Measurements from ENCODE around the gene METTL17. TPM values are rescaled to one million over a fixed set of nuclear protein-coding genes. Genes with fewer than 3 reads are reported as not detected.

Gene METTL17
- total and polyA plus RNA-seq, 2 donors (not counting 1 experiment from before 2014, with no cell fraction given): 28.4 to 47.7 TPM

DNA sequence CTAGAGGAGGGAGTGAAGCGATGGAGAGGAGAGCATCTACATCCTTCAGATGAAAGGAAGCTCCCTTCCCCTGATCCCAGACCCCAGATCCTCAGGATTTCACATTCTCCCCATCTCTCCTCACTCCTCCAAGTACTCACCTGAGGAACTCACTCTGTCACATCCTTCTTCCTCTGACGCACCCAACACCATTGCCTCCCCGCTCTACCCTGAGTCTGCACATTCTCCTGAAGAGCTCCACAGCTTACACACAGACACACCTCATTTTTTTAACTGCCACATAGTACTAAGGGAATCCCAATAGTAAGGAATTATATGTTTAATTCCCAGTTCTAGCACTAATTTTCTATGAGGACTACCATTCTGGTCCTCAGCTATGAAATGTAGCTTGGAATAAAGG is 16.3 kb upstream of the METTL17 start:
- H3K4me3 ChIP-seq (replicated peaks in 1 of 4; ENCODE audit: control extremely low read depth in 1 of 4, insufficient read depth in 1 of 4, low read depth in 3 of 4, low read length in 4 of 4): no peak overlapping the region
- DNase-seq (ENCODE audit: low read depth in 2 of 2): no peak
- no peak for TF ChIP-seq EZH2 (IDR thresholded peaks at IDR 0.05; ENCODE audit: low read length, missing control alignments)
- TF ChIP-seq, protein P1, sequence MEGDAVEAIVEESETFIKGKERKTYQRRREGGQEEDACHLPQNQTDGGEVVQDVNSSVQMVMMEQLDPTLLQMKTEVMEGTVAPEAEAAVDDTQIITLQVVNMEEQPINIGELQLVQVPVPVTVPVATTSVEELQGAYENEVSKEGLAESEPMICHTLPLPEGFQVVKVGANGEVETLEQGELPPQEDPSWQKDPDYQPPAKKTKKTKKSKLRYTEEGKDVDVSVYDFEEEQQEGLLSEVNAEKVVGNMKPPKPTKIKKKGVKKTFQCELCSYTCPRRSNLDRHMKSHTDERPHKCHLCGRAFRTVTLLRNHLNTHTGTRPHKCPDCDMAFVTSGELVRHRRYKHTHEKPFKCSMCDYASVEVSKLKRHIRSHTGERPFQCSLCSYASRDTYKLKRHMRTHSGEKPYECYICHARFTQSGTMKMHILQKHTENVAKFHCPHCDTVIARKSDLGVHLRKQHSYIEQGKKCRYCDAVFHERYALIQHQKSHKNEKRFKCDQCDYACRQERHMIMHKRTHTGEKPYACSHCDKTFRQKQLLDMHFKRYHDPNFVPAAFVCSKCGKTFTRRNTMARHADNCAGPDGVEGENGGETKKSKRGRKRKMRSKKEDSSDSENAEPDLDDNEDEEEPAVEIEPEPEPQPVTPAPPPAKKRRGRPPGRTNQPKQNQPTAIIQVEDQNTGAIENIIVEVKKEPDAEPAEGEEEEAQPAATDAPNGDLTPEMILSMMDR (conservative IDR thresholded peaks at IDR 0.05 in 1 of 2, IDR thresholded peaks at IDR 0.05 in 1 of 2; ENCODE audit: low read depth in 1 of 2, low read length in 2 of 2): no peak
- no peaks in the 10 kb centered on the region for H4K20me1 ChIP-seq (ENCODE audit: control insufficient read depth, extremely low read depth, insufficient read depth, low read length)
- H3K4me2 ChIP-seq (ENCODE audit: extremely low read depth, insufficient read depth, low read length): no peak overlapping the region
- no peaks in the 10 kb centered on the region for H3K27me3 ChIP-seq (ENCODE audit: control insufficient read depth, insufficient read depth, low read length)
- H3K9me3 ChIP-seq (ENCODE audit: control insufficient read depth, insufficient read depth, low read depth, low read length): no peaks in the 10 kb centered on the region
- no peak overlapping the region for H3K27ac ChIP-seq (ENCODE audit: insufficient read depth, low read length)
- peaks cover 6% of the 10 kb centered on the region for H3K4me1 ChIP-seq (ENCODE audit: control insufficient read depth, extremely low read depth, insufficient read depth, low read length)
- no peaks in the 10 kb centered on the region for H3K36me3 ChIP-seq (ENCODE audit: control insufficient read depth, insufficient read depth, low read length)
- H2AFZ ChIP-seq (ENCODE audit: low read length): no peak overlapping the region
- no peak overlapping the region for H3K9ac ChIP-seq (ENCODE audit: insufficient read depth, low read length)
- H3K79me2 ChIP-seq (ENCODE audit: control insufficient read depth, insufficient read depth, low read length): no peaks in the 10 kb centered on the region

DNA sequence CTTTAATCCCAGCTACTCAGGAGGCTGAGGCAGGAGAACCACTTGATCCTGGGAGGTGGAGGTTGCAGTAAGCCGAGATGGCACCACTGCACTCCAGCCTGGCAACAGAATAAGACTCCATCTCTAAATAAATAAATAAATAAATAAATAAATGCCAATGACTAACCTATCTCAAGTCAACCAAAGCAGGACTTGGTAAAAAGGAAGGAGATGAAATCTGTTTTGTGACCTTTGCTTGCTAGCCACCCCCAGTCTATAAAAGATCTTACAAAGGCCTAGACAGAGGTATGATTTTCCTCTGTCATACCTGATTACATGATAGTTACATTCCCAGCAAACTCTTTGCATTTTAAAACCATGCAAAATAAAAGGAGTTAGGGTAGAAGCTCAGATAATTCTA is 13.5 kb upstream of the METTL17 start:
- Histone ChIP-seq H3K36me3 (ENCODE audit: control insufficient read depth, insufficient read depth, low read length) (no peaks in the 10 kb centered on the region), H3K4me1 (ENCODE audit: control insufficient read depth, extremely low read depth, insufficient read depth, low read length) (peaks cover 6% of the 10 kb centered on the region), H3K79me2 (ENCODE audit: control insufficient read depth, insufficient read depth, low read length) (no peaks in the 10 kb centered on the region), H3K9ac (ENCODE audit: insufficient read depth, low read length) (no peak overlapping the region), H3K4me2 (ENCODE audit: extremely low read depth, insufficient read depth, low read length) (no peak overlapping the region), H2AFZ (ENCODE audit: low read length) (no peak overlapping the region), H4K20me1 (ENCODE audit: control insufficient read depth, extremely low read depth, insufficient read depth, low read length) (no peaks in the 10 kb centered on the region), H3K27me3 (ENCODE audit: control insufficient read depth, insufficient read depth, low read length) (no peaks in the 10 kb centered on the region), H3K9me3 (ENCODE audit: control insufficient read depth, insufficient read depth, low read depth, low read length) (no peaks in the 10 kb centered on the region), H3K27ac (ENCODE audit: insufficient read depth, low read length) (no peak overlapping the region), H3K4me3 (replicated peaks in 1 of 4; ENCODE audit: control extremely low read depth in 1 of 4, insufficient read depth in 1 of 4, low read depth in 3 of 4, low read length in 4 of 4) (no peak overlapping the region)
- TF ChIP-seq, protein P1 (conservative IDR thresholded peaks at IDR 0.05 in 1 of 2, IDR thresholded peaks at IDR 0.05 in 1 of 2; ENCODE audit: low read depth in 1 of 2, low read length in 2 of 2): no peak
- no peak for TF ChIP-seq EZH2 (IDR thresholded peaks at IDR 0.05; ENCODE audit: low read length, missing control alignments)
- DNase-seq (ENCODE audit: low read depth in 2 of 2): no peak

DNA sequence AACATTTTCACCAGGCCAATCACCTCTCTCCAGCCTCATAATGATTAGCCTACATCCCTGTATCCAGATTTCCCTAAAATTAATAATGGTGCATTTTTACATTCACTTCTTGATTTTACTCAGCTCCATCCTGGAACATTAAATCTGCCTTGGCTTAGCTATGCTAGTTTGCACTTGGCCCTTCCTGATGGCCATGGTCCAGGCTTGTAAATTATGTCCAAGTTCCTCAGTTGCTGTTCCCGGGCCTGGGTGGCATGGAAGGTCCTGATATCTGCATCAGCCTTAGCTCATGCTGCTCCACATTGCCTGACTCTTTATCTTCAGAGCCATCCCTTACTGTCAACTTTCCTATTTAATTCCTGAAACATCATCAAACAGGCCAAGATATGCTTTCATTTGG is 11.1 kb upstream of the METTL17 start:
- H3K4me3 ChIP-seq (replicated peaks in 1 of 4; ENCODE audit: control extremely low read depth in 1 of 4, insufficient read depth in 1 of 4, low read depth in 3 of 4, low read length in 4 of 4): no peak overlapping the region
- H3K4me2 ChIP-seq (ENCODE audit: extremely low read depth, insufficient read depth, low read length): no peak overlapping the region
- H3K4me1 ChIP-seq (ENCODE audit: control insufficient read depth, extremely low read depth, insufficient read depth, low read length): peaks cover 6% of the 10 kb centered on the region
- H3K27ac ChIP-seq (ENCODE audit: insufficient read depth, low read length): no peak overlapping the region
- H3K9me3 ChIP-seq (ENCODE audit: control insufficient read depth, insufficient read depth, low read depth, low read length): no peaks in the 10 kb centered on the region
- TF ChIP-seq EZH2 (IDR thresholded peaks at IDR 0.05; ENCODE audit: low read length, missing control alignments): no peak
- TF ChIP-seq, protein P1 (conservative IDR thresholded peaks at IDR 0.05 in 1 of 2, IDR thresholded peaks at IDR 0.05 in 1 of 2; ENCODE audit: low read depth in 1 of 2, low read length in 2 of 2): no peak
- no peak overlapping the region for H2AFZ ChIP-seq (ENCODE audit: low read length)
- DNase-seq (ENCODE audit: low read depth in 2 of 2): no peak
- no peaks in the 10 kb centered on the region for H4K20me1 ChIP-seq (ENCODE audit: control insufficient read depth, extremely low read depth, insufficient read depth, low read length)
- H3K27me3 ChIP-seq (ENCODE audit: control insufficient read depth, insufficient read depth, low read length): no peaks in the 10 kb centered on the region
- H3K79me2 ChIP-seq (ENCODE audit: control insufficient read depth, insufficient read depth, low read length): no peaks in the 10 kb centered on the region
- H3K9ac ChIP-seq (ENCODE audit: insufficient read depth, low read length): no peak overlapping the region
- no peaks in the 10 kb centered on the region for H3K36me3 ChIP-seq (ENCODE audit: control insufficient read depth, insufficient read depth, low read length)

All from fibroblast of lung (primary cell).